GM12878 (cell line): ENCODE measurements around the gene ACTL7A. TPM values are rescaled to one million over a fixed set of nuclear protein-coding genes. Genes with fewer than 3 reads are reported as not detected.

Experiments
- BACH1 ChIP-seq: fragments of 450-650 bp; IDR thresholded peaks from 2 replicates; pipeline ENCODE4 v1.6.1; 2017; ENCODE audit warnings: mild to moderate bottlenecking, borderline replicate concordance
- CBFB ChIP-seq: IDR thresholded peaks from 2 replicates; pipeline ENCODE4 v1.6.1; 2016; ENCODE audit warnings: antibody characterized with exemption, low read depth
- HDGF ChIP-seq: fragments of 450-650 bp; IDR thresholded peaks from 2 replicates; pipeline ENCODE4 v1.6.1; 2016; ENCODE audit warnings: antibody characterized with exemption
- NR2C1 ChIP-seq: fragments of 450-650 bp; IDR thresholded peaks from 2 replicates; pipeline ENCODE4 v1.6.1; 2017; ENCODE audit warnings: antibody characterized with exemption, mild to moderate bottlenecking, moderate library complexity
- polyA plus RNA-seq, 11 experiments: library from polyadenylated mRNA; depleted of rRNA in 4 of 11; unstranded in 6 of 11; stranded (reverse) in 5 of 11; fragments of >200 nt; fragmentation: Nextera tagmentation in 4 of 11; fragmentation: Illumina TruSeq in 1 of 11; extraction: Ambion mirVana in 4 of 11; extraction: Trizol in 1 of 11; gene quantifications; 1 replicate in 1 of 11; 2 replicates in 10 of 11; pipeline versions ENCODE4 v1.2.1 to v1.2.3, GENCODE V29; 2011 to 2016; ENCODE audit warnings: inconsistent platforms in 2 of 11, missing spikeins in 2 of 11, low read depth in 1 of 11
- total RNA-seq, 4 experiments: library from RNA; depleted of rRNA in 3 of 4; stranded (reverse); fragments of >200 nt in 3 of 4; fragmentation: Illumina TruSeq in 1 of 4; extraction: Trizol in 1 of 4; gene quantifications; 2 replicates each; pipeline versions ENCODE4 v1.2.1 to v1.2.3, GENCODE V29; 2013 to 2021
- TF ChIP-seq, protein P1 (sequence below): fragments of 450-650 bp; formaldehyde crosslinking; IDR thresholded peaks from 2 replicates; pipeline ENCODE4 v1.4.0; 2022; ENCODE audit warnings: mild to moderate bottlenecking, moderate library complexity
- TF ChIP-seq, protein P2 (sequence below): fragments of 450-650 bp; IDR thresholded peaks from 2 replicates; pipeline ENCODE4 v1.6.1; 2017; ENCODE audit warnings: antibody characterized with exemption, mild to moderate bottlenecking, moderate library complexity

Gene ACTL7A
- total and polyA plus RNA-seq, 10 of the 15 experiments (the other 5 are each of a cell fraction or from before 2014, with no cell fraction given) = not detected

DNA sequence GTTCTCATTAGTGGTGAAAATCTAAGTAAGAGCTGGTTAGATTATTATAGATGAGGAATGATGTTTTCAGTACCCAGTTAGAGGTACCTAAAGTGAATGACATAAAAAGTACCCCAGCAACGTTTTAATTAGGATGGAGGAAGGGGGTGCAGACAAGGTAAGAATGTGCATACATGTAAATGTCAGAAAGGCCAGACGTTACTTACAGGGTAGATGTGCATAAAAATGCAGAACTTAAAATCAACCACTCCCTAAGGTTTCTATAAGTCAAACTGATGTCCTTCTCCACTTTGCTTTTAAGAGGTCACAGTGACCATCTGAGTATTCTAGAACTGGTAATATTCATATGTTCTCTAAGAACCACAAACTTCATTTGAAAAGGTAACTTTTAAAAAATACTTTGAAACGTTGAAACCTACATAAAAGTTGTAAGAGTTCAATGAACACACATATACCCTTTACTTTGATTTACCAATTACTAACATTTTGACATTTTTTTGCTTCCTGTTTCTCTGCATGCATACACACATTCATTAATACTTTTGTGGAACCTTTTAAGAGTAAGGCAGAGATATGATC lies 18.8 kb downstream of the ACTL7A start (continued):
- TF ChIP-seq, protein P1, sequence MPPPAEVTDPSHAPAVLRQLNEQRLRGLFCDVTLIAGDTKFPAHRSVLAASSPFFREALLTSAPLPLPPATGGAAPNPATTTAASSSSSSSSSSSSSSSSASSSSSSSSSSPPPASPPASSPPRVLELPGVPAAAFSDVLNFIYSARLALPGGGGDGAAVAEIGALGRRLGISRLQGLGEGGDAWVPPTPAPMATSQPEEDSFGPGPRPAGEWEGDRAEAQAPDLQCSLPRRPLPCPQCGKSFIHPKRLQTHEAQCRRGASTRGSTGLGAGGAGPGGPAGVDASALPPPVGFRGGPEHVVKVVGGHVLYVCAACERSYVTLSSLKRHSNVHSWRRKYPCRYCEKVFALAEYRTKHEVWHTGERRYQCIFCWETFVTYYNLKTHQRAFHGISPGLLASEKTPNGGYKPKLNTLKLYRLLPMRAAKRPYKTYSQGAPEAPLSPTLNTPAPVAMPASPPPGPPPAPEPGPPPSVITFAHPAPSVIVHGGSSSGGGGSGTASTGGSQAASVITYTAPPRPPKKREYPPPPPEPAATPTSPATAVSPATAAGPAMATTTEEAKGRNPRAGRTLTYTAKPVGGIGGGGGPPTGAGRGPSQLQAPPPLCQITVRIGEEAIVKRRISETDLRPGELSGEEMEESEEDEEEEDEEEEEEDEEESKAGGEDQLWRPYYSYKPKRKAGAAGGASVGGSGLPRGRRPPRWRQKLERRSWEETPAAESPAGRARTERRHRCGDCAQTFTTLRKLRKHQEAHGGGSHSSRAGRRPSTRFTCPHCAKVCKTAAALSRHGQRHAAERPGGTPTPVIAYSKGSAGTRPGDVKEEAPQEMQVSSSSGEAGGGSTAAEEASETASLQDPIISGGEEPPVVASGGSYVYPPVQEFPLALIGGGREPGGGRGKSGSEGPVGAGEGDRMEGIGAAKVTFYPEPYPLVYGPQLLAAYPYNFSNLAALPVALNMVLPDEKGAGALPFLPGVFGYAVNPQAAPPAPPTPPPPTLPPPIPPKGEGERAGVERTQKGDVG (CRISPR knock-in tag) = no peak
- TF ChIP-seq, protein P2, sequence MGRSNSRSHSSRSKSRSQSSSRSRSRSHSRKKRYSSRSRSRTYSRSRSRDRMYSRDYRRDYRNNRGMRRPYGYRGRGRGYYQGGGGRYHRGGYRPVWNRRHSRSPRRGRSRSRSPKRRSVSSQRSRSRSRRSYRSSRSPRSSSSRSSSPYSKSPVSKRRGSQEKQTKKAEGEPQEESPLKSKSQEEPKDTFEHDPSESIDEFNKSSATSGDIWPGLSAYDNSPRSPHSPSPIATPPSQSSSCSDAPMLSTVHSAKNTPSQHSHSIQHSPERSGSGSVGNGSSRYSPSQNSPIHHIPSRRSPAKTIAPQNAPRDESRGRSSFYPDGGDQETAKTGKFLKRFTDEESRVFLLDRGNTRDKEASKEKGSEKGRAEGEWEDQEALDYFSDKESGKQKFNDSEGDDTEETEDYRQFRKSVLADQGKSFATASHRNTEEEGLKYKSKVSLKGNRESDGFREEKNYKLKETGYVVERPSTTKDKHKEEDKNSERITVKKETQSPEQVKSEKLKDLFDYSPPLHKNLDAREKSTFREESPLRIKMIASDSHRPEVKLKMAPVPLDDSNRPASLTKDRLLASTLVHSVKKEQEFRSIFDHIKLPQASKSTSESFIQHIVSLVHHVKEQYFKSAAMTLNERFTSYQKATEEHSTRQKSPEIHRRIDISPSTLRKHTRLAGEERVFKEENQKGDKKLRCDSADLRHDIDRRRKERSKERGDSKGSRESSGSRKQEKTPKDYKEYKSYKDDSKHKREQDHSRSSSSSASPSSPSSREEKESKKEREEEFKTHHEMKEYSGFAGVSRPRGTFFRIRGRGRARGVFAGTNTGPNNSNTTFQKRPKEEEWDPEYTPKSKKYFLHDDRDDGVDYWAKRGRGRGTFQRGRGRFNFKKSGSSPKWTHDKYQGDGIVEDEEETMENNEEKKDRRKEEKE = no peak
- no peak for TF ChIP-seq BACH1
- no peak for TF ChIP-seq CBFB
- TF ChIP-seq HDGF = no peak
- TF ChIP-seq NR2C1 = no peak
- TF ChIP-seq, all 136 proteins: peak for 0
